GM19043 (cell line): ENCODE measurements around the gene RBM23.
A peak's percentile ranks its signal among the peaks of the same experiment; 100 is the strongest.

Source experiments
- ATAC-seq: cut with Tn5 transposase; IDR thresholded peaks from one replicate; pipeline ENCODE4 v1.9.1; 2021; ENCODE audit warnings: low read depth; ENCODE audit not compliant: unreplicated experiment

RBM23 gene

GRCh38 chr14:22887260-22887989, 31.5 kb downstream of the RBM23 start:
- peak; percentile 28 for ATAC-seq

GRCh38 chr14:22886500-22887259, 32.3 kb downstream of the RBM23 start:
- peak; percentile 33 for ATAC-seq

- ATAC-seq: no peak
Observed at GRCh38 chr14:22885975-22886374, 33.0 kb downstream of the RBM23 start.

GRCh38 chr14:22884738-22885523, 34.0 kb downstream of the RBM23 start:
- no peak for ATAC-seq

- no peak for ATAC-seq
Observed at GRCh38 chr14:22884076-22884737, 34.7 kb downstream of the RBM23 start.

GRCh38 chr14:22883173-22883976, 35.6 kb downstream of the RBM23 start, which contains the start of gene REM2:
Gene REM2, plus strand, starts transcription at chr14:22883222. Its CDS starts 66 bp downstream, at chr14:22883288.
- no peak for ATAC-seq

GRCh38 chr14:22882529-22883172, 36.3 kb downstream of the RBM23 start:
- no peak for ATAC-seq

GRCh38 chr14:22882064-22882463, 36.9 kb downstream of the RBM23 start:
- no peak for ATAC-seq

- no peak for ATAC-seq
Observed at GRCh38 chr14:22878271-22879246, 40.4 kb downstream of the RBM23 start.

GRCh38 chr14:22877000-22877501, 41.9 kb downstream of the RBM23 start:
- ATAC-seq: no peak

GRCh38 chr14:22875748-22876319, 43.1 kb downstream of the RBM23 start:
- no peak for ATAC-seq

- ATAC-seq: no peak
Observed at GRCh38 chr14:22875003-22875747, 43.8 kb downstream of the RBM23 start.

- no peak for ATAC-seq
Observed at GRCh38 chr14:22872833-22873520, 46.0 kb downstream of the RBM23 start.

- no peak for ATAC-seq
Observed at GRCh38 chr14:22872033-22872832, 46.7 kb downstream of the RBM23 start.

GRCh38 chr14:22871224-22872032, 47.5 kb downstream of the RBM23 start, which contains the start of gene LRP10:
Gene LRP10, plus strand, starts transcription at chr14:22871740. Its CDS starts 564 bp downstream, at chr14:22872304.
- ATAC-seq: peak; percentile 68
